CD4-positive, alpha-beta T cell (primary cell): ENCODE data around the gene CLIC4. TPM values are rescaled to one million over a fixed set of nuclear protein-coding genes. Genes with fewer than 3 reads are reported as not detected.

ENCODE experiments used
- ATAC-seq: fragments of 200-7000 bp; cut with Tn5 transposase; one replicate; pipeline ENCODE4 v1.10.0; 2022; ENCODE audit warnings: mild to moderate bottlenecking; ENCODE audit not compliant: poor library complexity
- CTCF ChIA-PET: fragments of 350-600 bp; sonication (Branson Sonifier 250); formaldehyde crosslinking; loops from one replicate; lab custom pipeline; 2021; ENCODE audit warnings: antibody characterized with exemption, inconsistent platforms; lab: Charles Lee
- POLR2A ChIA-PET: fragments of 350-600 bp; sonication (Branson Sonifier 250); formaldehyde crosslinking; loops from one replicate; lab custom pipeline; 2021; ENCODE audit warnings: antibody characterized with exemption, inconsistent platforms; lab: Charles Lee
- DNase-seq, 14 experiments: peaks; one replicate each; pipeline ENCODE4 v3.0.0-alpha.2; 2013 to 2020; ENCODE audit warnings: mixed read lengths in 2 of 14
- H3K27ac ChIP-seq, 2 donors: one replicate each; pipeline versions ENCODE4 v1.5.1 to v1.7.0; 2013; ENCODE audit warnings: low read length in 2 of 2, low read depth in 1 of 2, mild to moderate bottlenecking in 1 of 2
- H3K27me3 ChIP-seq, 2 experiments: 1 replicate in 1 of 2; 2 replicates in 1 of 2; pipeline versions ENCODE4 v1.6.1 to v1.7.0; 2013; ENCODE audit warnings: low read length in 2 of 2, control low read depth in 1 of 2, mild to moderate bottlenecking in 1 of 2, moderate library complexity in 1 of 2; ENCODE audit not compliant: insufficient read depth in 2 of 2, control insufficient read depth in 1 of 2
- H3K36me3 ChIP-seq: one replicate; pipeline ENCODE4 v1.6.1; 2013; ENCODE audit warnings: low read length, control low read depth; ENCODE audit not compliant: insufficient read depth
- H3K4me1 ChIP-seq: one replicate; pipeline ENCODE4 v1.6.1; 2013; ENCODE audit warnings: low read length, control low read depth; ENCODE audit not compliant: insufficient read depth
- H3K4me3 ChIP-seq: one replicate; pipeline ENCODE4 v1.5.1; 2013; ENCODE audit warnings: mild to moderate bottlenecking, low read length, moderate library complexity
- H3K9me3 ChIP-seq, 2 experiments: 1 replicate in 1 of 2; 2 replicates in 1 of 2; pipeline versions ENCODE4 v1.6.1 to v1.7.0; 2013; ENCODE audit warnings: low read length in 2 of 2, mild to moderate bottlenecking in 2 of 2, control low read depth in 1 of 2, moderate library complexity in 1 of 2; ENCODE audit not compliant: control insufficient read depth in 1 of 2, insufficient read depth in 1 of 2
- H3K27ac Mint-ChIP-seq: one replicate; pipeline ENCODE4 v1.8.0; 2020; ENCODE audit warnings: mixed read lengths
- H3K27me3 Mint-ChIP-seq: one replicate; pipeline ENCODE4 v1.8.0; 2021; ENCODE audit warnings: mixed read lengths
- H3K36me3 Mint-ChIP-seq: one replicate; pipeline ENCODE4 v1.8.0; 2021; ENCODE audit warnings: low read depth, mixed read lengths
- H3K4me1 Mint-ChIP-seq: one replicate; pipeline ENCODE4 v1.8.0; 2021; ENCODE audit warnings: low read depth, mixed read lengths
- H3K4me3 Mint-ChIP-seq: one replicate; pipeline ENCODE4 v1.8.0; 2020; ENCODE audit warnings: mild to moderate bottlenecking, mixed read lengths
- H3K9me3 Mint-ChIP-seq: one replicate; pipeline ENCODE4 v1.8.0; 2020; ENCODE audit warnings: mixed read lengths
- intact Hi-C, 2 experiments: fragments of 100-400 bp; cut with DNase I in 1 of 2; cut with micrococcal nuclease in 1 of 2; formaldehyde crosslinking; loops; one replicate each; pipeline versions ENCODE4 v1.15.1 to v1.9.0; 2023 to 2025; cut with DNase I, micrococcal nuclease
- total RNA-seq, 174 experiments: library from RNA in 2 of 174; stranded (reverse) in 2 of 174; gene quantifications; one replicate each; pipeline ENCODE4 v1.2.3 and lab custom pipeline; 2021 to 2026
- TF ChIP-seq, protein P1 (sequence below): fragments of 200-600 bp; IDR thresholded peaks from one replicate; pipeline ENCODE4 v1.8.0; 2022; ENCODE audit warnings: antibody characterized with exemption, mild to moderate bottlenecking

Gene CLIC4
- total RNA-seq, 2 experiments from 2014 or later = 1.1 to 1.3 TPM

DNA sequence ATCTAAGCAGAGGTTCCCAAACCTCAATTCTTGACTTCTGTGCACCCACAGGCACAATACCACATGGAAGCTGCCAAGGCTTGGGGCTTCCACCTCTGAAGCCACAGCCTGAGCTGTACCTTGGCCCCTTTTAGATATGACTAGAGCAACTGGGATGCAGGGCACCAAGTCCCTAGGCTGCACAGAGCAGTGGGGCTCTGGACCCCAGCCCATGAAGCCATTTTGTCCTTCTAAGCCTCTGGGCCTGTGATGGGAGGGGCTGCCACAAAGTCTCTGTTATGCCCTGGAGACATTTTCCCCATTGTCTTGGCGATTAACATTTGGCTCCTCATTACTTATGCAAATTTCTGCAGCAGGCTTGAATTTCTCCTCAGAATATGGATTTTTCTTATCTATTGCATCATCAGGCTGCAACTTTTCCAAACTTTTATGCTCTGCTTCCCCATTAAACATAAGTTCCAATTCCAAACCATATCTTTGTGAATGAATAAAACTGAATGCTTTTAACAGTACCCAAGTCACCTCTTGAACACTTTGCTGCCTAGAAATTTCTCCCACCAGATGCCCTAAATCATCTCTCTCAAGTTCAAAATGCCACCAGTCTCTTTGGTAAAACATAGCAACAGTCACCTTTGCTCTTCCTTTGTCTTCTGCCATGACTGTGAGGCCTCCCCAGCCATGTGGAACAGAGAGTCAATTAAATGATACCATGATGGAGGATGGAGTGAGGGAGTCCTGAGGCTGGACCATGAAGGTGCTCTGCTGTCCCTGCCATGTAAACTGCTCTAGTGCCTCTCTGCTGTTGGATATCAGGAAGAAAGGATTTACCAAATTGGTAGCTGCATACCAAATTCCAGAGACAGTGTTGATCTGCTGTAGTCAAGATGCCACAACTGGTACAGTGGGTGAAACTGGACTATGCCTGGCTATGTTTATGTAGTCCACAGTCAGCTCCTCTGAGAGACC is 147.2 kb downstream of the CLIC4 start:
- Histone ChIP-seq H3K27me3 (no peaks in the 10 kb centered on the region), H3K9me3 (peaks cover 7 to 10% of the 10 kb centered on the region in 2 experiments), H3K36me3 (no peaks in the 10 kb centered on the region), H3K4me3 (no peak overlapping the region), H3K4me1 (peaks cover 6% of the 10 kb centered on the region), H3K27ac (no peak overlapping the region)
- CTCF ChIA-PET = no interaction called here
- DNase-seq (no peak), ATAC-seq (no peak)
- Mint-ChIP-seq H3K4me1 (peaks cover 4% of the 10 kb centered on the region), H3K4me3 (no peak overlapping the region), H3K27me3 (no peaks in the 10 kb centered on the region), H3K9me3 (peaks cover 5% of the 10 kb centered on the region), H3K27ac (no peak overlapping the region), H3K36me3 (peaks cover 10% of the 10 kb centered on the region)
- intact Hi-C loops = no loop called here
- TF ChIP-seq, protein P1, sequence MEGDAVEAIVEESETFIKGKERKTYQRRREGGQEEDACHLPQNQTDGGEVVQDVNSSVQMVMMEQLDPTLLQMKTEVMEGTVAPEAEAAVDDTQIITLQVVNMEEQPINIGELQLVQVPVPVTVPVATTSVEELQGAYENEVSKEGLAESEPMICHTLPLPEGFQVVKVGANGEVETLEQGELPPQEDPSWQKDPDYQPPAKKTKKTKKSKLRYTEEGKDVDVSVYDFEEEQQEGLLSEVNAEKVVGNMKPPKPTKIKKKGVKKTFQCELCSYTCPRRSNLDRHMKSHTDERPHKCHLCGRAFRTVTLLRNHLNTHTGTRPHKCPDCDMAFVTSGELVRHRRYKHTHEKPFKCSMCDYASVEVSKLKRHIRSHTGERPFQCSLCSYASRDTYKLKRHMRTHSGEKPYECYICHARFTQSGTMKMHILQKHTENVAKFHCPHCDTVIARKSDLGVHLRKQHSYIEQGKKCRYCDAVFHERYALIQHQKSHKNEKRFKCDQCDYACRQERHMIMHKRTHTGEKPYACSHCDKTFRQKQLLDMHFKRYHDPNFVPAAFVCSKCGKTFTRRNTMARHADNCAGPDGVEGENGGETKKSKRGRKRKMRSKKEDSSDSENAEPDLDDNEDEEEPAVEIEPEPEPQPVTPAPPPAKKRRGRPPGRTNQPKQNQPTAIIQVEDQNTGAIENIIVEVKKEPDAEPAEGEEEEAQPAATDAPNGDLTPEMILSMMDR = no peak
- POLR2A ChIA-PET = no interaction called here

DNA sequence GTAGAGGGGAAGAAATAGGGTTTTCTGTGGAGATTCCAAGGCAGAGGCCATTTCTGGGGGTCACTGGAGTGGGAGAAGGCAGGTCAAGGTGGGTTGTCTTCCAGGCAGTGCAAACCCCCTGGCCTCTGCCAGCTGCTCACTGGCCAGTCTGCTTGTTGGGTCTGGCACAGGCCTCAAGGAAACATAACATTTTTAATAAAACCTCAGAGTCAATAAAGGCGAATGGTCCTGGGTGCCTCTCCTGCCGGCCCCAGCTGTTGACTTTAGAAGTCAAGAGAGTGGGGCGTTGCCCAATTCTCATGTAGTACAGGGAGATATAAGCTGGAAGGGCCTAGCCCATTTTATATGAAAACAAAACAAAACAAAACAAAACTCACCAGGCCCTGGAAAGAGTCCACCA is 148.2 kb downstream of the CLIC4 start:
- Histone ChIP-seq H3K27ac (no peak overlapping the region), H3K36me3 (no peaks in the 10 kb centered on the region), H3K27me3 (no peaks in the 10 kb centered on the region), H3K4me3 (no peak overlapping the region), H3K9me3 (peaks cover 7 to 10% of the 10 kb centered on the region in 2 experiments), H3K4me1 (peaks cover 14% of the 10 kb centered on the region)
- Mint-ChIP-seq H3K36me3 (peaks cover 10% of the 10 kb centered on the region), H3K27ac (no peak overlapping the region), H3K4me3 (no peak overlapping the region), H3K27me3 (no peaks in the 10 kb centered on the region), H3K9me3 (peaks cover 5% of the 10 kb centered on the region), H3K4me1 (peaks cover 10% of the 10 kb centered on the region)
- CTCF ChIA-PET = no interaction called here
- POLR2A ChIA-PET = interaction anchor here (0.6 kb wide), 1 partner anchor 114 kb away, joined by 4 read pairs; no protein-coding TSS in a partner anchor
- TF ChIP-seq, protein P1 = no peak
- intact Hi-C loops = no loop called here
- ATAC-seq (no peak), DNase-seq (no peak)

Other genes with a start within 250 kb of the CLIC4 start
- gene RCAN3, start 242.6 kb upstream of the CLIC4 start, total RNA-seq = 100 to 1,000 TPM; 185 to 191 TPM
- gene NCMAP, start 189.4 kb upstream of the CLIC4 start, total RNA-seq = not detected
- 100 to 1,000 TPM; 338 to 360 TPM for gene SRRM1, start 102.1 kb upstream of the CLIC4 start, total RNA-seq
- 100 to 1,000 TPM; 202 to 209 TPM for gene RUNX3, start 184.8 kb downstream of the CLIC4 start, total RNA-seq